Stimulated activated CD4-positive, alpha-beta T cell treated with anti-CD3 and anti-CD28 coated beads, Interleukin-2, amount 100 ng/mL, for 4 hours (primary cell): ENCODE results near the gene OGFOD1.

ENCODE experiments used
- DNase-seq: peaks from one replicate; pipeline ENCODE4 v3.0.0-alpha.2; 2020; ENCODE audit warnings: low read depth

Gene OGFOD1

GRCh38 chr16:56450986-56451752, at the start of gene OGFOD1, which contains the start of gene NUDT21:
Gene OGFOD1, plus strand, starts transcription at chr16:56451554. Its CDS starts 59 bp downstream, at chr16:56451613.
Gene NUDT21, minus strand, starts transcription at chr16:56451332. Its CDS starts 130 bp downstream, at chr16:56451202.
- peak; percentile 88 for DNase-seq

DNA sequence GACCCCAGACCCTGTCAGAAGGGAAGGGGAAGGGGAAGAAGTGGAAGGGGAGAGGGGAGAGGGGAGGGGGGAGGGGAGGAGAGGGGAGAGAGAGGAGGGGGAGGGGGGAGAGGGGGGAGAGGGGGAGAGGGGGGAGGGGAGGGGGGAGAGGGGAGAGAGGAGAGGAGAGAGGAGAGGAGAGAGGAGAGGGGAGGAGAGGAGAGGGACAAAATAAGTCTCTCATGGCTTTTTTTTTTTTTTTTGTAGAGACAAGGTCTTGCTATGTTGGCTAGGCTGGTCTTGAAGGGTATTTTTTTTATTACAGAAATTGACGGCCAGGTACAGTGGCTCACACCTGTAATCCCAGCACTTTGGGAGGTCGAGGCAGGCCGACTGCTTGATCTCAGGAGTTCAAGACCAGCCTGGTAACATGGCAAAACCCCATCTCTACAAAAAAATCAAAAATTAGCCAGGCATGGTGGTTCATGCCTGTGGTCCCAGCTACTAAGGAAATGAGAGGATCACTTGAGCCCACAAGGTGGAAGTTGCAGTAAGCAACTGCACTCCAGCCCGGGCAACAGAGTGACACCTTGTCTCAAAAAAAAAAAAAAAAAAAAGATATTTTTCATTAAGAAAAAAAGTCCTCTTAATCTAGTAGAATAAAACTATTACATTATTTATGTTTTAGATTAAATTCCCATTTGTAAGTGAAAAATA, 45.2 kb upstream of the OGFOD1 start:
- DNase-seq = no peak

DNA sequence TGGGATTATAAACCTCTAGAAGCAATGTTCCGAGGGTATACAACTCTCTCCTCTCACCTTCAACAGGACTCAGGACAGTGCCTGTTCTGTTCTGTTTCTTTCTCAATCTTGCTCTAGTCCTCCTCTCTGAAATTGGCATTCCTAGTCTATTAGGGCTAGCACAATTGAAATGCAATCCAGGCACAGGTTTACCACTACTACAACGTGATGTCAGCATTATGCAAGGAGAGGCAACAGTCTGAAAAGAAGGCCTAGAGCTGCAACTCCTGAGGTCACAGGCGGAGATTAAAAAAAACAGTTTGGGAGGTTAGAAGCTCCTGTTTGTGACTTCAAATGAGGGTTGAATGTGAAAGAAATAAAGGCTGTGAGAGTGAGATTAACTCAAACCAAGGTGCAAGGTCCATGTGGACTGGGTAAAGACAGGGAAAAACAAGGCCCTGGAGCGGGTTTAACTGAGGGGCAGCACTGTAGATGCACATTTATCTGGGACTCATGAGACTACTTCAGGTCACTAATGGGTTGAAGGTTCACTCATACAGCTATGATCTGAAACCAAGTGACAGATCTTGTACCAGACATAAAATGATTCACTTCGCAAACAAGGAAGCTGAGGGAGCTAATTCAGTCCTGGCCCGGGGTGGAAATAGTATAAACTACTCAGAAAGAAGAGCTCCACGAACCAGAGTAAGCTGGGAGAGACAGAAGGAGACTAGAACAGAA, 42.8 kb upstream of the OGFOD1 start:
- DNase-seq = no peak

- DNase-seq = no peak
Measured at GRCh38 chr16:56409195-56409594, 42.2 kb upstream of the OGFOD1 start.

DNA sequence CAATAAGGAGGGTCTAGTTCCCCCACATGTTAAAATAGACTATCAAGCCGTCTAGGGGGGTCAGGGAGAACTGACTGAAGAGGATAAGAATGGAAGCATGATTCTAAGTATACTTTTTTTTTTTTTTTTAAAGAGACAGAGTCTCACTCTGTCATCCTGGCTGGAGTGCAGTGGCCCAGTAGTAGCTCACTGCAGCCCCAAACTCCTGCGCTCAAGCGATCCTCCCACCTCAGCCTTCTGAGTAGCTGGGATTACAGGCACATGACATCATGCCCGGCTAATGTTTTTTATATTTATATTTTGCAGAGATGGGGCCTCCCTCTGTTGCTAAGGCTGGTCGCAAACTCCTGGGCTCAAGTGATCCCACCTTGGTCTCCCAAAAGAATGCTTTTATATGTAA, 40.2 kb upstream of the OGFOD1 start:
- DNase-seq = no peak

GRCh38 chr16:56411624-56412023, 39.7 kb upstream of the OGFOD1 start:
- no peak for DNase-seq

DNA sequence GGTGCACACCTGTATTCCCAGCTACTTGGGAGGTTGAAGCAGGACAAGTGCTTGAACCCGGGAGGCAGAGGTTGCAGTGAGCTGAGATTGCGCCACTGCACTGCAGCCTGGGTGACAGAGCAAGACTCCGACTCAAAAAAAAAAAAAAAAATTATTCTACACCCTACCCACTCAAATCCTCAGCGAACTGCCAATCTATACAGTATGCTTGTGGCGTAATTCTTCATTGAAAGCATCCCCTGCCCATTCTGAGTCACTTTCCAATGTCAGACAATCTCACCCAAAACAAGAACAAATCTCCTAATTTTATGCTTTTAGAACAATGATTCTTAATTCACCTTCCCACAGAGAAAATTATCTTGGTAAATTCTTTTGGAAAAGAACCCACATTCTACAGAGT, 38.0 kb upstream of the OGFOD1 start:
- no peak for DNase-seq

GRCh38 chr16:56414366-56414765, 37.0 kb upstream of the OGFOD1 start:
- no peak for DNase-seq

GRCh38 chr16:56415875-56416274, 35.5 kb upstream of the OGFOD1 start:
- no peak for DNase-seq

GRCh38 chr16:56417138-56417537, 34.2 kb upstream of the OGFOD1 start:
- DNase-seq = no peak

GRCh38 chr16:56419740-56420548, 31.4 kb upstream of the OGFOD1 start:
- no peak for DNase-seq

DNA sequence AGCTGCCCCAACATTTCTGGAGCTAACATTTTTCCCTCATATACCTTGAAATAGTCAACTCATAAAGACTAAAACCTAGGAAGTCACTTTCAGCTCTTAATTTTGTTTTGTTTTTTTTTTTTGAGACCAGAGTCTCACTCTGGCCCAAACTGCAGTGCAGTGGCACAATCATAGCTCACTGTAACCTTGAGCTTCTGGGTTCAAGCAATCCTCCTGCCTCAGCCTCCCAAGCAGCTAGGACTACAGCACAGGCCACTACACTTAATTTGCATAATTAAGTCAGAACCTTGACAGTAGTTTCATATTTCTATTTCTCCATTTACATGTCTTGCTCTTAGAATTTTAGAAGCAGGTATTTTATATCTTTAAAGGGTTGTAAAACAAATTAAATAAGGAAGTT, 30.7 kb upstream of the OGFOD1 start:
- no peak for DNase-seq

DNA sequence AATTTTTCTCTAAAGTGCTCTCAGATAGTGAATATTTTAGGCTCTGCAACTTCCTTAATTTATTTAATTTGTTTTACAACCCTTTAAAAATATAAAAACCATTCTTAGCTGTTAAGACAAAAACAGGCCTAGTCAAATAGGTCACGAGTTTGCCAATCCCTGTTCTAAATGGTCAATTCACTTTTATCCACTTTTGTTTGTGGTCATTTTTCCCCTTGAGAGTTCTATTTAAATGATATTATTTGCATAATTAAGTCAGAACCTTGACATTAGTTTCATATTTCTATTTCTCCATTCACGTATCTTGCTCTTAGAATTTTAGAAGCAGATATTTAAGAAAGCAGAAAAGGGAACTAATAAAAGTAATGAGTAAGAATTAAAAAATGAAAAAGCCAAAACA, 30.0 kb upstream of the OGFOD1 start:
- DNase-seq = no peak

DNA sequence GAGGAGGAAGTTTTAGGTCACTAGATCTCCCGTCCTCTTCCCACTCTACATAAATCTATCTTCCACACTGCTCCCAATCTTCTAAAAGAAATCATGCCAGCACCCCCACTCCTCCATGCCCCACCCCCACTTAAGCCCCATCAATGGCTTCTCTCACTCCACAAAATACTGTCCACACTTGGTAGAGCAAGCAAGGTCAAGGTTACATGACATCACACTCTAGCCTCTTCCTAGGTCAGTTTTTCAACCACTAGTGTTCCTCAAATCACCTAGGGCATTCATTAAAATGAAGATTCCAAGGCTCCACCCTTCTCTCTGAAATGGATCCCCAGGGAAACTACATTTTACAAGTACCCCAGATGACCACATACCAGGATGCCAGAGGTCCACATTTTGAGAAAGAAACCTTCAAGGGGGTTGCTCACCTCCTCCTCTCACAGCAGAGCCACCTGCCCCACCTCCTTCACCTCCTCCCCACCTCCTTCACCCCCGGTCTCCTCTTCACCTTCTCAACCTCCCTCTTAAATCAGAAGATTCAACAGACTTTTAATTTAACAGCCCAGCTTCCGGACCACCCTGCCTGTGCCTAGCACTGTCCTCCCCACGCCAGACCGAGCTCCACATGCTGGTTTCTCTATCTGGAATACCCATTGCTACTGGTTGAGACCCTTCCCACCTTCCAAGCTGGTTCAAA, 29.2 kb upstream of the OGFOD1 start:
- no peak for DNase-seq

GRCh38 chr16:56422896-56423441, 28.4 kb upstream of the OGFOD1 start:
- no peak for DNase-seq

DNA sequence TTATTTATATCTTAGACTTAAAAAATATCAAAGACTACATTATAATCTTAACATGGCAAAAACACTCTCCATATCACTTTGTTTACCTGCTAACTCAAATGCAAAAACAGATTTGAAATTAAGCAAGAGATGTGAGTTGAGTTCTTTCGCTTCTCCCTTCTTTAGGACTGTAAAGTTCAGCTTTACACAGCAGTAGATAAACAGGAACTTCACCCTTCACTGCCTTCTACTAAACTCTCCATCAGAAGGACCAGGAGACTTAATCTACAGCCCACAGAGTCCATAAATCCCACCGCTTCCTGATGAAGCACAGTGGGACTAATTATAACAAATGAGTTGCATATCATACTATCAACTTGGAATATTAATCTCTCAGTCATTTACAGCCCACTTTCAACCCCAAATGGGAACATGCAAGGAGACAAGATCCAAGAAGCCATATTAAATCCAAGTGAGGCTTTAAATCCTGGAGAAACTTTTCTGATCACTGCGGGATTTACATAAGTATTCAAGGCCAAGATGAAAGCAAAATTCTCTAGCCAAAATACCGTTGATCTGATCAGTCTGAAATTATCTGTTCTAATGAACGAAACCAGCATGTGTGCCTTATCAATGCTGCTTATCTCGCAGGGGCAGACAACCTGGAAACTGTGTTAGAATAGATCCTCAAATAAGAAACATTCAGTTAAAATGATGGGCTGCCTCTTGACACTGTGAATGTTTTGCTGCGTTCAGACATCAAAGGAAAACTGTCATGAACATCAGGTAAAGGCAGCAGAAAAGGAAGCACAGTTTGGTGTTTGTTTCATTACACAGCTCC, 27.6 kb upstream of the OGFOD1 start:
- DNase-seq = no peak

GRCh38 chr16:56424404-56424764, 27.0 kb upstream of the OGFOD1 start:
- DNase-seq = no peak

- peak; percentile 18 for DNase-seq
Measured at GRCh38 chr16:56424791-56425438, 26.4 kb upstream of the OGFOD1 start.

GRCh38 chr16:56425439-56425832, 25.9 kb upstream of the OGFOD1 start, which contains the start of gene AMFR:
Gene AMFR, minus strand, starts transcription at chr16:56425545. Its CDS starts 218 bp downstream, at chr16:56425327.
- DNase-seq = peak; percentile 31

DNA sequence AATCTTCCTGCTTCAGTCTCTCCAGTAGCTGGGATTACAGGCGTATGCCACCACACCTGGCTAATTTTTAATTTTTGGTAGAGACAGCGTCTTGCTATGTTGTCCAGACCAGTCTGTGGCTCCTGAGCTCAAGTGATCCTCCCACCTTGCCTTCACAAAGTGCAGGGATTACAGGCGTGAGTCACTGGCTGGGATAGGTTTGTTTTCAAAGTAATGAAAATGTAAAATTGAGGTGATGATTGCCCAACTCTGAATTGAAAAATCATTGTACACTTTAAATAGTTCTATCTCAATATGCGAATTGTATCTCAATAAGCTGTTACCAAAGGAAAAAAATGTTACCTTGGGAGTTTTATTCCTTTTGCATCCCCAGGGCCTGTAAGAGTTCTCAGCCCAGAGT, 24.8 kb upstream of the OGFOD1 start:
- DNase-seq = no peak
